ENCODE data around the gene GSTT4. TPM values are rescaled to one million over a fixed set of nuclear protein-coding genes. Genes with fewer than 3 reads are reported as not detected.

The GSTT4 gene
- total and polyA plus RNA-seq, 9 donors, result 0.12 TPM; not detected in 8

GRCh38 chr22:24040946-24041345, 35.7 kb upstream of the GSTT4 start:
- no peaks in the 10 kb centered on the region for H3K4me1 ChIP-seq (ENCODE audit: control insufficient read depth, insufficient read depth, low read length)
- H3K27ac ChIP-seq (ENCODE audit: low read length), result no peak overlapping the region
- DNase-seq, result no peak
- 92% methylated on average over 3 of the region's 4 CpGs for WGBS (ENCODE audit: insufficient coverage)
- H3K27me3 ChIP-seq (ENCODE audit: control insufficient read depth, insufficient read depth, low read length), result no peaks in the 10 kb centered on the region
- peaks cover 48% of the 10 kb centered on the region for H3K36me3 ChIP-seq (ENCODE audit: control insufficient read depth, insufficient read depth, low read length)
- H3K4me3 ChIP-seq (ENCODE audit: low read length), result no peak overlapping the region
- H3K9me3 ChIP-seq (replicated peaks; ENCODE audit: control insufficient read depth, low read depth, low read length), result no peaks in the 10 kb centered on the region

GRCh38 chr22:24039046-24039445, 33.8 kb upstream of the GSTT4 start:
- Histone ChIP-seq H3K27me3 (ENCODE audit: control insufficient read depth, insufficient read depth, low read length) (no peaks in the 10 kb centered on the region), H3K9me3 (replicated peaks; ENCODE audit: control insufficient read depth, low read depth, low read length) (no peaks in the 10 kb centered on the region), H3K4me1 (ENCODE audit: control insufficient read depth, insufficient read depth, low read length) (no peaks in the 10 kb centered on the region), H3K27ac (ENCODE audit: low read length) (no peak overlapping the region), H3K4me3 (ENCODE audit: low read length) (no peak overlapping the region), H3K36me3 (ENCODE audit: control insufficient read depth, insufficient read depth, low read length) (peaks cover 48% of the 10 kb centered on the region)
- 81% methylated on average over 4 of the region's 6 CpGs for WGBS (ENCODE audit: insufficient coverage)
- DNase-seq, result no peak

GRCh38 chr22:24037851-24038765, 32.9 kb upstream of the GSTT4 start:
- H3K9me3 ChIP-seq (replicated peaks; ENCODE audit: control insufficient read depth, low read depth, low read length), result no peaks in the 10 kb centered on the region
- H3K27me3 ChIP-seq (ENCODE audit: control insufficient read depth, insufficient read depth, low read length), result no peaks in the 10 kb centered on the region
- peaks cover 48% of the 10 kb centered on the region for H3K36me3 ChIP-seq (ENCODE audit: control insufficient read depth, insufficient read depth, low read length)
- H3K27ac ChIP-seq (ENCODE audit: low read length), result no peak overlapping the region
- H3K4me3 ChIP-seq (ENCODE audit: low read length), result no peak overlapping the region
- 96% methylated on average over 4 of the region's 8 CpGs for WGBS (ENCODE audit: insufficient coverage)
- DNase-seq, result no peak
- H3K4me1 ChIP-seq (ENCODE audit: control insufficient read depth, insufficient read depth, low read length), result no peaks in the 10 kb centered on the region

GRCh38 chr22:24035296-24035695, 30.0 kb upstream of the GSTT4 start:
- peaks cover 2% of the 10 kb centered on the region for H3K4me1 ChIP-seq (ENCODE audit: control insufficient read depth, insufficient read depth, low read length)
- H3K4me3 ChIP-seq (ENCODE audit: low read length), result no peak overlapping the region
- H3K36me3 ChIP-seq (ENCODE audit: control insufficient read depth, insufficient read depth, low read length), result peaks cover 37% of the 10 kb centered on the region
- WGBS (ENCODE audit: insufficient coverage), result 91% methylated on average over 4 of the region's 5 CpGs
- H3K27me3 ChIP-seq (ENCODE audit: control insufficient read depth, insufficient read depth, low read length), result no peaks in the 10 kb centered on the region
- H3K27ac ChIP-seq (ENCODE audit: low read length), result no peak overlapping the region
- DNase-seq, result no peak
- no peaks in the 10 kb centered on the region for H3K9me3 ChIP-seq (replicated peaks; ENCODE audit: control insufficient read depth, low read depth, low read length)

- Histone ChIP-seq H3K27me3 (ENCODE audit: control insufficient read depth, insufficient read depth, low read length) (no peaks in the 10 kb centered on the region), H3K9me3 (replicated peaks; ENCODE audit: control insufficient read depth, low read depth, low read length) (no peaks in the 10 kb centered on the region), H3K4me1 (ENCODE audit: control insufficient read depth, insufficient read depth, low read length) (peaks cover 2% of the 10 kb centered on the region), H3K36me3 (ENCODE audit: control insufficient read depth, insufficient read depth, low read length) (peaks cover 24% of the 10 kb centered on the region), H3K27ac (ENCODE audit: low read length) (no peak overlapping the region), H3K4me3 (ENCODE audit: low read length) (no peak overlapping the region)
- 61% methylated on average over 2 of the region's 4 CpGs for WGBS (ENCODE audit: insufficient coverage)
- DNase-seq, result no peak
These were observed 28.5 kb upstream of the GSTT4 start for GRCh38 chr22:24033731-24034130.

GRCh38 chr22:24030186-24030702, 25.0 kb upstream of the GSTT4 start:
- DNase-seq, result no peak
- no peaks in the 10 kb centered on the region for H3K27me3 ChIP-seq (ENCODE audit: control insufficient read depth, insufficient read depth, low read length)
- H3K36me3 ChIP-seq (ENCODE audit: control insufficient read depth, insufficient read depth, low read length), result peaks cover 7% of the 10 kb centered on the region
- no peak overlapping the region for H3K4me3 ChIP-seq (ENCODE audit: low read length)
- no peaks in the 10 kb centered on the region for H3K9me3 ChIP-seq (replicated peaks; ENCODE audit: control insufficient read depth, low read depth, low read length)
- H3K4me1 ChIP-seq (ENCODE audit: control insufficient read depth, insufficient read depth, low read length), result peaks cover 2% of the 10 kb centered on the region
- H3K27ac ChIP-seq (ENCODE audit: low read length), result no peak overlapping the region

- no peak overlapping the region for H3K4me3 ChIP-seq (ENCODE audit: low read length)
- 100% methylated on average over 2 of the region's 3 CpGs for WGBS (ENCODE audit: insufficient coverage)
- no peaks in the 10 kb centered on the region for H3K9me3 ChIP-seq (replicated peaks; ENCODE audit: control insufficient read depth, low read depth, low read length)
- no peak for DNase-seq
- peaks cover 7% of the 10 kb centered on the region for H3K36me3 ChIP-seq (ENCODE audit: control insufficient read depth, insufficient read depth, low read length)
- peaks cover 2% of the 10 kb centered on the region for H3K4me1 ChIP-seq (ENCODE audit: control insufficient read depth, insufficient read depth, low read length)
- H3K27me3 ChIP-seq (ENCODE audit: control insufficient read depth, insufficient read depth, low read length), result no peaks in the 10 kb centered on the region
- no peak overlapping the region for H3K27ac ChIP-seq (ENCODE audit: low read length)
These were observed 24.1 kb upstream of the GSTT4 start for GRCh38 chr22:24029304-24029703.

- H3K27me3 ChIP-seq (ENCODE audit: control insufficient read depth, insufficient read depth, low read length), result no peaks in the 10 kb centered on the region
- WGBS (ENCODE audit: insufficient coverage), result no CpG with 5 or more reads among the region's 2 CpGs
- no peak overlapping the region for H3K27ac ChIP-seq (ENCODE audit: low read length)
- peaks cover 7% of the 10 kb centered on the region for H3K36me3 ChIP-seq (ENCODE audit: control insufficient read depth, insufficient read depth, low read length)
- no peak for DNase-seq
- H3K4me1 ChIP-seq (ENCODE audit: control insufficient read depth, insufficient read depth, low read length), result peaks cover 2% of the 10 kb centered on the region
- peaks cover 2% of the 10 kb centered on the region for H3K9me3 ChIP-seq (replicated peaks; ENCODE audit: control insufficient read depth, low read depth, low read length)
- no peak overlapping the region for H3K4me3 ChIP-seq (ENCODE audit: low read length)
These were observed 23.3 kb upstream of the GSTT4 start for GRCh38 chr22:24028533-24028932.

- Histone ChIP-seq H3K27me3 (ENCODE audit: control insufficient read depth, insufficient read depth, low read length) (no peaks in the 10 kb centered on the region), H3K27ac (ENCODE audit: low read length) (no peak overlapping the region), H3K4me1 (ENCODE audit: control insufficient read depth, insufficient read depth, low read length) (peaks cover 2% of the 10 kb centered on the region), H3K36me3 (ENCODE audit: control insufficient read depth, insufficient read depth, low read length) (peaks cover 7% of the 10 kb centered on the region), H3K4me3 (ENCODE audit: low read length) (no peak overlapping the region), H3K9me3 (replicated peaks; ENCODE audit: control insufficient read depth, low read depth, low read length) (peaks cover 2% of the 10 kb centered on the region)
- DNase-seq, result no peak
- 68% methylated on average over 2 of the region's 2 CpGs for WGBS (ENCODE audit: insufficient coverage)
These were observed 22.7 kb upstream of the GSTT4 start for GRCh38 chr22:24027991-24028390.

GRCh38 chr22:24027389-24027975, 22.2 kb upstream of the GSTT4 start:
- Histone ChIP-seq H3K4me3 (ENCODE audit: low read length) (no peak overlapping the region), H3K9me3 (replicated peaks; ENCODE audit: control insufficient read depth, low read depth, low read length) (peaks cover 2% of the 10 kb centered on the region), H3K27me3 (ENCODE audit: control insufficient read depth, insufficient read depth, low read length) (no peaks in the 10 kb centered on the region), H3K27ac (ENCODE audit: low read length) (no peak overlapping the region), H3K36me3 (ENCODE audit: control insufficient read depth, insufficient read depth, low read length) (peaks cover 7% of the 10 kb centered on the region), H3K4me1 (ENCODE audit: control insufficient read depth, insufficient read depth, low read length) (peaks cover 2% of the 10 kb centered on the region)
- no peak for DNase-seq
- 86% methylated on average over 1 of the region's 3 CpGs for WGBS (ENCODE audit: insufficient coverage)

All from muscle of leg (tissue), 11 donors.